HL-60 (cell line): ENCODE measurements around the gene KRTAP10-8.

ENCODE experiments used
- DNase-seq, 2 experiments: peaks; one replicate each; pipeline ENCODE4 v3.0.0-alpha.2; 2010 to 2020; ENCODE audit warnings: low read depth in 1 of 2, low spot score in 1 of 2
- H3K27ac ChIP-seq: fragments of 250-450 bp; sonication (Bioruptor Pico); replicated peaks from 2 replicates; pipeline ENCODE4 v1.5.1; 2020; ENCODE audit warnings: mild to moderate bottlenecking, moderate library complexity
- H3K27me3 ChIP-seq: fragments of 250-450 bp; sonication (Bioruptor Pico); 2 replicates; pipeline ENCODE4 v1.5.1; 2021; ENCODE audit warnings: mild to moderate bottlenecking, moderate library complexity; ENCODE audit not compliant: insufficient read depth, poor library complexity, severe bottlenecking
- H3K4me3 ChIP-seq: replicated peaks from 2 replicates; pipeline ENCODE4 v1.5.1; 2011; ENCODE audit warnings: mild to moderate bottlenecking, control low read depth, low read length; ENCODE audit not compliant: insufficient read depth
- GABPA ChIP-seq: IDR thresholded peaks from 2 replicates; pipeline ENCODE4 v1.6.1; 2012; ENCODE audit warnings: low read depth
- POLR2AphosphoS5 ChIP-seq: IDR thresholded peaks from 2 replicates; pipeline ENCODE4 v1.6.1; 2012; ENCODE audit warnings: low read depth
- SPI1 ChIP-seq: IDR thresholded peaks from 2 replicates; pipeline ENCODE4 v1.6.1; 2012; ENCODE audit warnings: low read depth, mild to moderate bottlenecking, borderline replicate concordance
- TF ChIP-seq, protein P1 (sequence below): IDR thresholded peaks from one replicate; pipeline ENCODE4 v1.5.1; 2011; ENCODE audit warnings: low read length, control low read depth, inconsistent platforms; ENCODE audit not compliant: insufficient read depth
- TF ChIP-seq, protein P2 (sequence below): IDR thresholded peaks from 2 replicates; pipeline ENCODE4 v1.6.1; 2012; ENCODE audit warnings: low read depth; ENCODE audit not compliant: insufficient replicate concordance

Gene KRTAP10-8

GRCh38 chr21:44639331-44639655 lies 27.4 kb downstream of the KRTAP10-8 start:
- no peaks in the 10 kb centered on the region for H3K27me3 ChIP-seq
- no peak for DNase-seq
- H3K27ac ChIP-seq, result no peak overlapping the region
- H3K4me3 ChIP-seq, result no peak overlapping the region
- TF ChIP-seq GABPA (no peak), POLR2AphosphoS5 (no peak), SPI1 (no peak)
- TF ChIP-seq, protein P1, sequence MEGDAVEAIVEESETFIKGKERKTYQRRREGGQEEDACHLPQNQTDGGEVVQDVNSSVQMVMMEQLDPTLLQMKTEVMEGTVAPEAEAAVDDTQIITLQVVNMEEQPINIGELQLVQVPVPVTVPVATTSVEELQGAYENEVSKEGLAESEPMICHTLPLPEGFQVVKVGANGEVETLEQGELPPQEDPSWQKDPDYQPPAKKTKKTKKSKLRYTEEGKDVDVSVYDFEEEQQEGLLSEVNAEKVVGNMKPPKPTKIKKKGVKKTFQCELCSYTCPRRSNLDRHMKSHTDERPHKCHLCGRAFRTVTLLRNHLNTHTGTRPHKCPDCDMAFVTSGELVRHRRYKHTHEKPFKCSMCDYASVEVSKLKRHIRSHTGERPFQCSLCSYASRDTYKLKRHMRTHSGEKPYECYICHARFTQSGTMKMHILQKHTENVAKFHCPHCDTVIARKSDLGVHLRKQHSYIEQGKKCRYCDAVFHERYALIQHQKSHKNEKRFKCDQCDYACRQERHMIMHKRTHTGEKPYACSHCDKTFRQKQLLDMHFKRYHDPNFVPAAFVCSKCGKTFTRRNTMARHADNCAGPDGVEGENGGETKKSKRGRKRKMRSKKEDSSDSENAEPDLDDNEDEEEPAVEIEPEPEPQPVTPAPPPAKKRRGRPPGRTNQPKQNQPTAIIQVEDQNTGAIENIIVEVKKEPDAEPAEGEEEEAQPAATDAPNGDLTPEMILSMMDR, result no peak
- TF ChIP-seq, protein P2, sequence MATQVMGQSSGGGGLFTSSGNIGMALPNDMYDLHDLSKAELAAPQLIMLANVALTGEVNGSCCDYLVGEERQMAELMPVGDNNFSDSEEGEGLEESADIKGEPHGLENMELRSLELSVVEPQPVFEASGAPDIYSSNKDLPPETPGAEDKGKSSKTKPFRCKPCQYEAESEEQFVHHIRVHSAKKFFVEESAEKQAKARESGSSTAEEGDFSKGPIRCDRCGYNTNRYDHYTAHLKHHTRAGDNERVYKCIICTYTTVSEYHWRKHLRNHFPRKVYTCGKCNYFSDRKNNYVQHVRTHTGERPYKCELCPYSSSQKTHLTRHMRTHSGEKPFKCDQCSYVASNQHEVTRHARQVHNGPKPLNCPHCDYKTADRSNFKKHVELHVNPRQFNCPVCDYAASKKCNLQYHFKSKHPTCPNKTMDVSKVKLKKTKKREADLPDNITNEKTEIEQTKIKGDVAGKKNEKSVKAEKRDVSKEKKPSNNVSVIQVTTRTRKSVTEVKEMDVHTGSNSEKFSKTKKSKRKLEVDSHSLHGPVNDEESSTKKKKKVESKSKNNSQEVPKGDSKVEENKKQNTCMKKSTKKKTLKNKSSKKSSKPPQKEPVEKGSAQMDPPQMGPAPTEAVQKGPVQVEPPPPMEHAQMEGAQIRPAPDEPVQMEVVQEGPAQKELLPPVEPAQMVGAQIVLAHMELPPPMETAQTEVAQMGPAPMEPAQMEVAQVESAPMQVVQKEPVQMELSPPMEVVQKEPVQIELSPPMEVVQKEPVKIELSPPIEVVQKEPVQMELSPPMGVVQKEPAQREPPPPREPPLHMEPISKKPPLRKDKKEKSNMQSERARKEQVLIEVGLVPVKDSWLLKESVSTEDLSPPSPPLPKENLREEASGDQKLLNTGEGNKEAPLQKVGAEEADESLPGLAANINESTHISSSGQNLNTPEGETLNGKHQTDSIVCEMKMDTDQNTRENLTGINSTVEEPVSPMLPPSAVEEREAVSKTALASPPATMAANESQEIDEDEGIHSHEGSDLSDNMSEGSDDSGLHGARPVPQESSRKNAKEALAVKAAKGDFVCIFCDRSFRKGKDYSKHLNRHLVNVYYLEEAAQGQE, result no peak

- TF ChIP-seq GABPA (no peak), POLR2AphosphoS5 (no peak), SPI1 (no peak)
- TF ChIP-seq, protein P2, result no peak
- TF ChIP-seq, protein P1, result no peak
- H3K27me3 ChIP-seq, result no peaks in the 10 kb centered on the region
- H3K4me3 ChIP-seq, result no peak overlapping the region
- DNase-seq, result no peak
- no peak overlapping the region for H3K27ac ChIP-seq
Observed at GRCh38 chr21:44640761-44641160, 28.9 kb downstream of the KRTAP10-8 start.

DNA sequence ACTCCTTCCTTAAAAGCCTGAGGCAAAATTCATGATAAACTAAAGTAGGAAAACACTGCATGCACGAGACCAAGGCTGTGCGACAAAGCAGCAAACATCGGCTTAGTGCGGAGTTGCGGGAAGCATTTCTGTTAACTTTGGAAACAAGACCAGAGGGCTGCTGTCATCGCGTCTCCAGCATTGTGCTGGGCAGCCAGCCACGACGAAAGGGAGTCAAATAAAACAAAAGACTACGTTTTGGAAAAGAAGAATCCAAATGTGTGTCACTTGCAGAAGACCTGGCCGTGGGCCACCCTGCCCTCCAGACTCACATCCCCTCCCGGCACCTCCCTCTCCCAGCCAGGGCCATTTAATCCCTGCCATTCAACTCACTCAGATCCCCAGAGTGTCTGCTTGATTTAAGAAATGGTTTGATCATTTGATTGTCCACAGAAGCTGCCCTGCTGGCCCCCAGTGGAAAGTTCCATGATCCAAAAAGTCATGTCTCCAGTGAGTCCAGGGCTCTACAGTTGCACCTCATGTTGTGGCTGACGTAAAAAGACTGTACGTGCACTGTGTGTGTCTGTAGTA lies 31.9 kb downstream of the KRTAP10-8 start:
- H3K27ac ChIP-seq, result no peak overlapping the region
- H3K27me3 ChIP-seq, result no peaks in the 10 kb centered on the region
- H3K4me3 ChIP-seq, result no peak overlapping the region
- TF ChIP-seq, protein P1, result no peak
- TF ChIP-seq GABPA (no peak), SPI1 (no peak), POLR2AphosphoS5 (no peak)
- TF ChIP-seq, protein P2, result no peak
- no peak for DNase-seq
